Subcutaneous abdominal adipose tissue (tissue), 5 donors: ENCODE measurements around the gene NIPAL3.
"Not testable (repeated sequence)": the region's sequence is repeated elsewhere in the genome, so short reads cannot be mapped to it uniquely, and the experiment has no call there.

Source experiments
- H3K27ac ChIP-seq: one replicate; pipeline ENCODE4 v1.7.0; 2013; ENCODE audit warnings: low read depth, mild to moderate bottlenecking, inconsistent platforms, low read length, moderate library complexity
- H3K27me3 ChIP-seq, 5 donors: one replicate each; pipeline ENCODE4 v1.7.0; 2013; ENCODE audit warnings: low read length in 5 of 5, inconsistent platforms in 1 of 5; ENCODE audit not compliant: control insufficient read depth in 5 of 5, insufficient read depth in 4 of 5
- H3K36me3 ChIP-seq, 5 donors: one replicate each; pipeline ENCODE4 v1.7.0; 2013; ENCODE audit warnings: low read length in 5 of 5; ENCODE audit not compliant: control insufficient read depth in 5 of 5, insufficient read depth in 5 of 5
- H3K4me1 ChIP-seq, 5 donors: one replicate each; pipeline ENCODE4 v1.7.0; 2013; ENCODE audit warnings: low read length in 5 of 5, mild to moderate bottlenecking in 3 of 5, moderate library complexity in 1 of 5; ENCODE audit not compliant: control insufficient read depth in 5 of 5, insufficient read depth in 5 of 5
- H3K4me3 ChIP-seq, 5 donors: one replicate each; pipeline ENCODE4 v1.7.0; 2013; ENCODE audit warnings: low read length in 5 of 5, low read depth in 1 of 5
- H3K9ac ChIP-seq, 5 donors: one replicate each; pipeline ENCODE4 v1.7.0; 2013; ENCODE audit warnings: low read length in 5 of 5, mild to moderate bottlenecking in 4 of 5, moderate library complexity in 3 of 5
- H3K9me3 ChIP-seq, 5 donors: one replicate each; pipeline ENCODE4 v1.7.0; 2013; ENCODE audit warnings: low read length in 5 of 5; ENCODE audit not compliant: control insufficient read depth in 5 of 5
- donor health status: healthy.
- donor health status: healthy.
- donor health status: healthy.
- donor health status: healthy.
- donor health status: healthy.

The NIPAL3 gene

GRCh38 chr1:24437631-24438396 is 22.2 kb downstream of the NIPAL3 start:
- peak overlapping the region; percentile 26 for H3K27ac ChIP-seq
- H3K9me3 ChIP-seq: no peaks in the 10 kb centered on the region
- H3K36me3 ChIP-seq: peaks cover 0 to 7% (median 0%) of the 10 kb centered on the region in 5 donors
- peaks cover 4 to 25% (median 18%) of the 10 kb centered on the region in 5 donors for H3K4me1 ChIP-seq
- no peaks in the 10 kb centered on the region for H3K27me3 ChIP-seq
- peak overlapping the region in 1 of 5 donors; percentile 7 for H3K4me3 ChIP-seq
- no peak overlapping the region for H3K9ac ChIP-seq

GRCh38 chr1:24438423-24438901 is 22.9 kb downstream of the NIPAL3 start:
- Histone ChIP-seq H3K9ac (peak overlapping the region in 1 of 5 donors; percentile 47), H3K4me3 (peak overlapping the region in 3 of 5 donors; percentile 7 to 49 (median 42)), H3K27ac (no peak overlapping the region), H3K9me3 (no peaks in the 10 kb centered on the region), H3K4me1 (peaks cover 4 to 32% (median 18%) of the 10 kb centered on the region in 5 donors), H3K27me3 (no peaks in the 10 kb centered on the region), H3K36me3 (peaks cover 0 to 7% (median 0%) of the 10 kb centered on the region in 5 donors)

GRCh38 chr1:24440436-24440835 is 24.8 kb downstream of the NIPAL3 start:
- Histone ChIP-seq H3K9ac (no peak overlapping the region), H3K36me3 (peaks cover 0 to 7% (median 0%) of the 10 kb centered on the region in 5 donors), H3K27me3 (no peaks in the 10 kb centered on the region), H3K27ac (no peak overlapping the region), H3K4me3 (no peak overlapping the region), H3K9me3 (no peaks in the 10 kb centered on the region), H3K4me1 (peaks cover 4 to 47% (median 18%) of the 10 kb centered on the region in 5 donors)

GRCh38 chr1:24441480-24441879 is 25.9 kb downstream of the NIPAL3 start:
- H3K27me3 ChIP-seq: no peaks in the 10 kb centered on the region
- no peaks in the 10 kb centered on the region for H3K9me3 ChIP-seq
- peaks cover 4 to 48% (median 18%) of the 10 kb centered on the region in 5 donors for H3K4me1 ChIP-seq
- no peak overlapping the region for H3K4me3 ChIP-seq
- peaks cover 0 to 7% (median 0%) of the 10 kb centered on the region in 5 donors for H3K36me3 ChIP-seq
- H3K9ac ChIP-seq: no peak overlapping the region
- H3K27ac ChIP-seq: no peak overlapping the region

GRCh38 chr1:24441996-24442668 is 26.5 kb downstream of the NIPAL3 start:
- Histone ChIP-seq H3K36me3 (peaks cover 0 to 7% (median 0%) of the 10 kb centered on the region in 5 donors), H3K4me1 (peaks cover 4 to 48% (median 18%) of the 10 kb centered on the region in 5 donors), H3K9ac (no peak overlapping the region), H3K9me3 (no peaks in the 10 kb centered on the region), H3K27ac (no peak overlapping the region), H3K4me3 (no peak overlapping the region), H3K27me3 (no peaks in the 10 kb centered on the region)

GRCh38 chr1:24442764-24443163 is 27.2 kb downstream of the NIPAL3 start:
- H3K9me3 ChIP-seq: no peaks in the 10 kb centered on the region
- peaks cover 0 to 7% (median 0%) of the 10 kb centered on the region in 5 donors for H3K36me3 ChIP-seq
- H3K27me3 ChIP-seq: no peaks in the 10 kb centered on the region
- peaks cover 4 to 43% (median 13%) of the 10 kb centered on the region in 5 donors for H3K4me1 ChIP-seq
- no peak overlapping the region for H3K27ac ChIP-seq
- no peak overlapping the region for H3K4me3 ChIP-seq
- no peak overlapping the region for H3K9ac ChIP-seq

- H3K4me1 ChIP-seq: peaks cover 2 to 38% (median 9%) of the 10 kb centered on the region in 5 donors
- H3K9ac ChIP-seq: no peak overlapping the region
- H3K27me3 ChIP-seq: no peaks in the 10 kb centered on the region
- H3K27ac ChIP-seq: no peak overlapping the region
- H3K36me3 ChIP-seq: peaks cover 0 to 7% (median 0%) of the 10 kb centered on the region in 5 donors
- H3K4me3 ChIP-seq: no peak overlapping the region
- no peaks in the 10 kb centered on the region for H3K9me3 ChIP-seq
Observed at GRCh38 chr1:24443241-24443656, 27.6 kb downstream of the NIPAL3 start.

- H3K9ac ChIP-seq, H3K27ac ChIP-seq, H3K4me3 ChIP-seq, H3K9me3 ChIP-seq, H3K27me3 ChIP-seq: not testable (repeated sequence)
- Histone ChIP-seq H3K36me3 (peaks cover 0 to 21% (median 9%) of the 10 kb centered on the region in 5 donors), H3K4me1 (peaks cover 0 to 26% (median 0%) of the 10 kb centered on the region in 5 donors)
Observed at GRCh38 chr1:24446446-24446845, 30.8 kb downstream of the NIPAL3 start.

GRCh38 chr1:24450316-24450715 is 34.7 kb downstream of the NIPAL3 start:
- H3K27ac ChIP-seq: no peak overlapping the region
- H3K36me3 ChIP-seq: peaks cover 0 to 40% (median 17%) of the 10 kb centered on the region in 5 donors
- H3K4me3 ChIP-seq: no peak overlapping the region
- no peaks in the 10 kb centered on the region for H3K9me3 ChIP-seq
- no peak overlapping the region for H3K9ac ChIP-seq
- H3K4me1 ChIP-seq: peaks cover 0 to 2% (median 0%) of the 10 kb centered on the region in 5 donors
- no peaks in the 10 kb centered on the region for H3K27me3 ChIP-seq
